ENCODE results near the gene PDCL3. TPM values are rescaled to one million over a fixed set of nuclear protein-coding genes. Genes with fewer than 3 reads are reported as not detected.

The PDCL3 gene
- total and polyA plus RNA-seq, 2 donors (not counting 1 experiment from before 2014, with no cell fraction given): 5.6 to 24.1 TPM

- peaks cover 18 to 20% of the 10 kb centered on the region in 2 donors for H3K4me1 ChIP-seq (ENCODE audit: control insufficient read depth in 2 of 2, insufficient read depth in 2 of 2, low read length in 2 of 2)
- Mint-ChIP-seq H3K27me3 (no peaks in the 10 kb centered on the region), H3K4me1 (peaks cover 25% of the 10 kb centered on the region), H3K4me3 (peak overlapping the region; percentile 78), H3K27ac (peak overlapping the region; percentile 99), H3K9me3 (ENCODE audit: insufficient read depth) (peaks cover 2% of the 10 kb centered on the region)
- DNase-seq: no peak
- intact Hi-C loops (cut with micrococcal nuclease): loop anchor here (5.0 to 10.0 kb wide), 3 partner anchors 334 to 574 kb away; partner anchors contain the start of genes AFF3 and TBC1D8
- peaks cover 0 to 8% (median 0%) of the 10 kb centered on the region in 3 donors for H3K9me3 ChIP-seq (ENCODE audit: control extremely low read depth in 1 of 3, control insufficient read depth in 2 of 3, insufficient read depth in 1 of 3, low read length in 2 of 3)
- no peaks in the 10 kb centered on the region for H3K79me2 ChIP-seq (ENCODE audit: control insufficient read depth, insufficient read depth, low read length)
- H3K27me3 ChIP-seq (replicated peaks in 1 of 4; ENCODE audit: control extremely low read depth in 1 of 4, control insufficient read depth in 3 of 4, insufficient read depth in 4 of 4, low read length in 3 of 4): no peaks in the 10 kb centered on the region
- CTCF ChIA-PET: interaction anchor here (0.7 to 5.2 kb wide), 8 partner anchors 13 to 625 kb away, joined by 3 to 30 read pairs (median 6); partner anchors contain the start of gene PDCL3
- H3K9ac ChIP-seq (ENCODE audit: low read length): peak overlapping the region; percentile 48
- peak overlapping the region; percentile 68 for H3K4me2 ChIP-seq (replicated peaks; ENCODE audit: low read depth, low read length, poor library complexity, severe bottlenecking)
- H3K4me3 ChIP-seq (ENCODE audit: control extremely low read depth in 1 of 5, extremely low read depth in 1 of 5, insufficient read depth in 1 of 5, low read depth in 2 of 5, low read length in 4 of 5): peak overlapping the region in 1 of 5 experiments; percentile 36
- peak overlapping the region; percentile 89 for H2AFZ ChIP-seq (ENCODE audit: insufficient read depth, low read depth, low read length, poor library complexity, severe bottlenecking)
- POLR2A ChIA-PET: interaction anchor here (0.6 to 3.0 kb wide), 4 partner anchors 18 to 421 kb away, joined by 3 to 50 read pairs (median 6); partner anchors contain the start of genes PDCL3 and RPL31
- peaks cover 0 to 6% of the 10 kb centered on the region in 2 experiments for H3K36me3 ChIP-seq (replicated peaks in 1 of 2; ENCODE audit: control extremely low read depth in 1 of 2, control insufficient read depth in 1 of 2, extremely low read depth in 1 of 2, insufficient read depth in 2 of 2, low read length in 1 of 2)
- no peaks in the 10 kb centered on the region for H4K20me1 ChIP-seq (ENCODE audit: control insufficient read depth, insufficient read depth, low read length, poor library complexity, severe bottlenecking)
- H3K27ac ChIP-seq (ENCODE audit: low read length in 2 of 2): peak overlapping the region; percentile 91 to 95
- ATAC-seq (ENCODE audit: low read depth): peak; percentile 16
- WGBS (ENCODE audit: insufficient coverage): 17% methylated on average over 1 of the region's 1 CpG
- no peak for TF ChIP-seq EZH2 (IDR thresholded peaks at IDR 0.05; ENCODE audit: borderline replicate concordance, insufficient read depth, low read depth, low read length, poor library complexity, severe bottlenecking)
- no peak for TF ChIP-seq CTCF (IDR thresholded peaks at IDR 0.05)
These were observed 18.5 kb downstream of the PDCL3 start for GRCh38 chr2:100581277-100581612.

- H2AFZ ChIP-seq (ENCODE audit: insufficient read depth, low read depth, low read length, poor library complexity, severe bottlenecking): no peak overlapping the region
- peaks cover 0 to 8% (median 0%) of the 10 kb centered on the region in 3 donors for H3K9me3 ChIP-seq (ENCODE audit: control extremely low read depth in 1 of 3, control insufficient read depth in 2 of 3, insufficient read depth in 1 of 3, low read length in 2 of 3)
- no peak for ATAC-seq (ENCODE audit: low read depth)
- ChIA-PET POLR2A (interaction anchor here (1.5 kb wide), 1 partner anchor 22 kb away, joined by 6 read pairs; the partner anchor contains the start of gene PDCL3), CTCF (interaction anchor here (5.2 kb wide), 1 partner anchor 9 kb away, joined by 30 read pairs; no protein-coding TSS in a partner anchor)
- no peak overlapping the region for H3K4me2 ChIP-seq (replicated peaks; ENCODE audit: low read depth, low read length, poor library complexity, severe bottlenecking)
- no peak overlapping the region for H3K4me3 Mint-ChIP-seq
- H3K4me1 ChIP-seq (ENCODE audit: control insufficient read depth in 2 of 2, insufficient read depth in 2 of 2, low read length in 2 of 2): peaks cover 17 to 18% of the 10 kb centered on the region in 2 donors
- H3K27me3 Mint-ChIP-seq: no peaks in the 10 kb centered on the region
- DNase-seq: no peak
- TF ChIP-seq EZH2 (IDR thresholded peaks at IDR 0.05; ENCODE audit: borderline replicate concordance, insufficient read depth, low read depth, low read length, poor library complexity, severe bottlenecking) (no peak), CTCF (IDR thresholded peaks at IDR 0.05) (no peak)
- H3K79me2 ChIP-seq (ENCODE audit: control insufficient read depth, insufficient read depth, low read length): no peaks in the 10 kb centered on the region
- no peak overlapping the region for H3K9ac ChIP-seq (ENCODE audit: low read length)
- no peaks in the 10 kb centered on the region for H3K27me3 ChIP-seq (replicated peaks in 1 of 4; ENCODE audit: control extremely low read depth in 1 of 4, control insufficient read depth in 3 of 4, insufficient read depth in 4 of 4, low read length in 3 of 4)
- H3K27ac Mint-ChIP-seq: peak overlapping the region; percentile 46
- no peaks in the 10 kb centered on the region for H4K20me1 ChIP-seq (ENCODE audit: control insufficient read depth, insufficient read depth, low read length, poor library complexity, severe bottlenecking)
- intact Hi-C loops (cut with micrococcal nuclease): loop anchor here (5.0 to 10.0 kb wide), 3 partner anchors 338 to 570 kb away; partner anchors contain the start of genes AFF3 and TBC1D8
- peaks cover 33% of the 10 kb centered on the region for H3K4me1 Mint-ChIP-seq
- H3K4me3 ChIP-seq (ENCODE audit: control extremely low read depth in 1 of 5, extremely low read depth in 1 of 5, insufficient read depth in 1 of 5, low read depth in 2 of 5, low read length in 4 of 5): no peak overlapping the region
- no peak overlapping the region for H3K27ac ChIP-seq (ENCODE audit: low read length in 2 of 2)
- H3K9me3 Mint-ChIP-seq (ENCODE audit: insufficient read depth): peaks cover 2% of the 10 kb centered on the region
- no CpG with 5 or more reads among the region's 3 CpGs for WGBS (ENCODE audit: insufficient coverage)
- H3K36me3 ChIP-seq (replicated peaks in 1 of 2; ENCODE audit: control extremely low read depth in 1 of 2, control insufficient read depth in 1 of 2, extremely low read depth in 1 of 2, insufficient read depth in 2 of 2, low read length in 1 of 2): no peaks in the 10 kb centered on the region
These were observed 22.0 kb downstream of the PDCL3 start for GRCh38 chr2:100584816-100585215.

All from B cell (primary cell).